Mesodermal cell (in vitro differentiated cells): Measurements from ENCODE around the gene PTPRE.

ENCODE experiments used
- H3K27ac ChIP-seq: 2 replicates; pipeline ENCODE4 v1.7.0; 2013; ENCODE audit warnings: mild to moderate bottlenecking, low read depth, low read length, moderate library complexity; ENCODE audit not compliant: severe bottlenecking
- H3K36me3 ChIP-seq: 2 replicates; pipeline ENCODE4 v1.7.1; 2013; ENCODE audit warnings: mild to moderate bottlenecking, low read length, moderate library complexity; ENCODE audit not compliant: control insufficient read depth, insufficient read depth
- H3K4me1 ChIP-seq: one replicate; pipeline ENCODE4 v1.7.1; 2013; ENCODE audit warnings: mild to moderate bottlenecking, low read length; ENCODE audit not compliant: insufficient read depth, control insufficient read depth, poor library complexity, severe bottlenecking
- H3K4me3 ChIP-seq: 2 replicates; pipeline ENCODE4 v1.7.0; 2013; ENCODE audit warnings: low read length, control low read depth, mild to moderate bottlenecking; ENCODE audit not compliant: insufficient read depth, poor library complexity, severe bottlenecking; ENCODE audit errors: extremely low read depth
- H3K9me3 ChIP-seq: 2 replicates; pipeline ENCODE4 v1.7.1; 2013; ENCODE audit warnings: mild to moderate bottlenecking, low read length, moderate library complexity; ENCODE audit not compliant: control insufficient read depth
- WGBS, 2 experiments: methylation state at CpG; one replicate each; pipeline ENCODE4 v1.1.5; 2013; ENCODE audit warnings: missing lambda C conversion rate in 2 of 2; ENCODE audit not compliant: insufficient coverage in 2 of 2; 5-methylcytosine and 5-hydroxymethylcytosine counted together

Gene PTPRE

GRCh38 chr10:128105383-128105782 lies 198.5 kb downstream of the PTPRE start:
- H3K4me3 ChIP-seq = no peak overlapping the region
- 85 to 100% methylated on average over 2 of the region's 4 CpGs for WGBS, 2 experiments
- H3K4me1 ChIP-seq = no peaks in the 10 kb centered on the region
- H3K27ac ChIP-seq = no peak overlapping the region
- H3K9me3 ChIP-seq = no peaks in the 10 kb centered on the region
- H3K36me3 ChIP-seq = peaks cover 99% of the 10 kb centered on the region

GRCh38 chr10:128109707-128110106 lies 202.8 kb downstream of the PTPRE start:
- Histone ChIP-seq H3K27ac (no peak overlapping the region), H3K4me1 (no peaks in the 10 kb centered on the region), H3K4me3 (no peak overlapping the region), H3K36me3 (peaks cover 100% of the 10 kb centered on the region), H3K9me3 (no peaks in the 10 kb centered on the region)
- WGBS, 2 experiments = 100% methylated on average over 2 of the region's 4 CpGs; no CpG with 5 or more reads in 1 of the 2 experiments

GRCh38 chr10:128110339-128110738 lies 203.4 kb downstream of the PTPRE start:
- Histone ChIP-seq H3K36me3 (peaks cover 100% of the 10 kb centered on the region), H3K4me3 (no peak overlapping the region), H3K27ac (no peak overlapping the region), H3K4me1 (no peaks in the 10 kb centered on the region), H3K9me3 (no peaks in the 10 kb centered on the region)
- WGBS, 2 experiments = 100% methylated on average over 1 of the region's 3 CpGs; no CpG with 5 or more reads in 1 of the 2 experiments

- Histone ChIP-seq H3K4me1 (no peaks in the 10 kb centered on the region), H3K9me3 (no peaks in the 10 kb centered on the region), H3K36me3 (peaks cover 100% of the 10 kb centered on the region), H3K27ac (no peak overlapping the region), H3K4me3 (no peak overlapping the region)
- 90 to 91% methylated on average over 3 to 4 of the region's 6 CpGs for whole genome bisulfite sequencing, 2 experiments
Measured at GRCh38 chr10:128111696-128112095, 204.8 kb downstream of the PTPRE start.

- Histone ChIP-seq H3K27ac (no peak overlapping the region), H3K36me3 (peaks cover 99% of the 10 kb centered on the region), H3K4me3 (no peak overlapping the region), H3K9me3 (no peaks in the 10 kb centered on the region), H3K4me1 (no peaks in the 10 kb centered on the region)
- WGBS, 2 experiments = 94 to 97% methylated on average over 7 to 12 of the region's 13 CpGs
Measured at GRCh38 chr10:128113026-128113425, 206.1 kb downstream of the PTPRE start.

- Histone ChIP-seq H3K4me1 (no peaks in the 10 kb centered on the region), H3K4me3 (no peak overlapping the region), H3K27ac (no peak overlapping the region), H3K36me3 (peaks cover 97% of the 10 kb centered on the region), H3K9me3 (no peaks in the 10 kb centered on the region)
- 100% methylated on average over 1 of the region's 2 CpGs; no CpG with 5 or more reads in 1 of the 2 experiments for WGBS, 2 experiments
Measured at GRCh38 chr10:128114901-128115300, 208.0 kb downstream of the PTPRE start.

- Histone ChIP-seq H3K4me3 (no peak overlapping the region), H3K27ac (no peak overlapping the region), H3K9me3 (no peaks in the 10 kb centered on the region), H3K36me3 (peaks cover 97% of the 10 kb centered on the region), H3K4me1 (no peaks in the 10 kb centered on the region)
- 93 to 96% methylated on average over 6 to 7 of the region's 8 CpGs for WGBS, 2 experiments
Measured at GRCh38 chr10:128115356-128115755, 208.5 kb downstream of the PTPRE start.

GRCh38 chr10:128116187-128116586 lies 209.3 kb downstream of the PTPRE start:
- no peaks in the 10 kb centered on the region for H3K4me1 ChIP-seq
- no peak overlapping the region for H3K27ac ChIP-seq
- WGBS, 2 experiments = 100% methylated on average over 1 to 4 of the region's 4 CpGs
- H3K36me3 ChIP-seq = peaks cover 95% of the 10 kb centered on the region
- H3K4me3 ChIP-seq = no peak overlapping the region
- no peaks in the 10 kb centered on the region for H3K9me3 ChIP-seq

GRCh38 chr10:128116851-128117615 lies 210.1 kb downstream of the PTPRE start:
- H3K4me3 ChIP-seq = no peak overlapping the region
- WGBS, 2 experiments = 89 to 96% methylated on average over 3 to 4 of the region's 13 CpGs
- peaks cover 91% of the 10 kb centered on the region for H3K36me3 ChIP-seq
- H3K4me1 ChIP-seq = no peaks in the 10 kb centered on the region
- H3K9me3 ChIP-seq = no peaks in the 10 kb centered on the region
- H3K27ac ChIP-seq = no peak overlapping the region

GRCh38 chr10:128121750-128122412 lies 215.0 kb downstream of the PTPRE start:
- H3K36me3 ChIP-seq = peaks cover 51% of the 10 kb centered on the region
- H3K27ac ChIP-seq = no peak overlapping the region
- no peak overlapping the region for H3K4me3 ChIP-seq
- H3K9me3 ChIP-seq = no peaks in the 10 kb centered on the region
- 98 to 99% methylated on average over 5 of the region's 5 CpGs for WGBS, 2 experiments
- H3K4me1 ChIP-seq = no peaks in the 10 kb centered on the region

GRCh38 chr10:128122931-128123330 lies 216.0 kb downstream of the PTPRE start:
- H3K27ac ChIP-seq = no peak overlapping the region
- no peak overlapping the region for H3K4me3 ChIP-seq
- WGBS, 2 experiments = no CpG with 5 or more reads among the region's 2 CpGs
- peaks cover 42% of the 10 kb centered on the region for H3K36me3 ChIP-seq
- H3K4me1 ChIP-seq = no peaks in the 10 kb centered on the region
- H3K9me3 ChIP-seq = no peaks in the 10 kb centered on the region
